ENCODE data around the gene EFNB1.
"Not testable (repeated sequence)": the region's sequence is repeated elsewhere in the genome, so short reads cannot be mapped to it uniquely, and the experiment has no call there.

The EFNB1 gene

GRCh38 chrX:68828740-68829581 lies at the start of gene EFNB1:
TSS of gene EFNB1 (plus strand) at chrX:68829021. CDS start at chrX:68829777, 756 bp downstream.
- DNase-seq (ENCODE audit: low read depth in 3 of 3, low spot score in 1 of 3) = peak; percentile 63 to 69 (median 68)

- not testable (repeated sequence) for DNase-seq (ENCODE audit: low read depth in 3 of 3, low spot score in 1 of 3)
These were observed 47.5 kb upstream of the EFNB1 start for GRCh38 chrX:68781295-68781694.

- DNase-seq (ENCODE audit: low read depth in 3 of 3, low spot score in 1 of 3) = no peak
These were observed 44.0 kb upstream of the EFNB1 start for GRCh38 chrX:68784816-68785215.

GRCh38 chrX:68786581-68786980 lies 42.2 kb upstream of the EFNB1 start:
- DNase-seq (ENCODE audit: low read depth in 3 of 3, low spot score in 1 of 3) = not testable (repeated sequence)

- DNase-seq (ENCODE audit: low read depth in 3 of 3, low spot score in 1 of 3) = no peak
These were observed 38.9 kb upstream of the EFNB1 start for GRCh38 chrX:68789966-68790365.

- DNase-seq (ENCODE audit: low read depth in 3 of 3, low spot score in 1 of 3) = no peak
These were observed 36.7 kb upstream of the EFNB1 start for GRCh38 chrX:68792083-68792482.

GRCh38 chrX:68794461-68794860 lies 34.4 kb upstream of the EFNB1 start:
- no peak for DNase-seq (ENCODE audit: low read depth in 3 of 3, low spot score in 1 of 3)

GRCh38 chrX:68795741-68796140 lies 33.1 kb upstream of the EFNB1 start:
- DNase-seq (ENCODE audit: low read depth in 3 of 3, low spot score in 1 of 3) = no peak

GRCh38 chrX:68798400-68798799 lies 30.4 kb upstream of the EFNB1 start:
- DNase-seq (ENCODE audit: low read depth in 3 of 3, low spot score in 1 of 3) = not testable (repeated sequence)

GRCh38 chrX:68801737-68802290 lies 27.0 kb upstream of the EFNB1 start:
- DNase-seq (ENCODE audit: low read depth in 3 of 3, low spot score in 1 of 3) = no peak

GRCh38 chrX:68807818-68808217 lies 21.0 kb upstream of the EFNB1 start:
- no peak for DNase-seq (ENCODE audit: low read depth in 3 of 3, low spot score in 1 of 3)

GRCh38 chrX:68808686-68809357 lies 20.0 kb upstream of the EFNB1 start:
- no peak for DNase-seq (ENCODE audit: low read depth in 3 of 3, low spot score in 1 of 3)

GRCh38 chrX:68820476-68821110 lies 8.2 kb upstream of the EFNB1 start:
- no peak for DNase-seq (ENCODE audit: low read depth in 3 of 3, low spot score in 1 of 3)

GRCh38 chrX:68821616-68822015 lies 7.2 kb upstream of the EFNB1 start:
- no peak for DNase-seq (ENCODE audit: low read depth in 3 of 3, low spot score in 1 of 3)

- no peak for DNase-seq (ENCODE audit: low read depth in 3 of 3, low spot score in 1 of 3)
These were observed 6.0 kb upstream of the EFNB1 start for GRCh38 chrX:68822641-68823410.

- DNase-seq (ENCODE audit: low read depth in 3 of 3, low spot score in 1 of 3) = no peak
These were observed 5.2 kb upstream of the EFNB1 start for GRCh38 chrX:68823413-68824151.

- DNase-seq (ENCODE audit: low read depth in 3 of 3, low spot score in 1 of 3) = no peak
These were observed 4.7 kb upstream of the EFNB1 start for GRCh38 chrX:68824152-68824433.

GRCh38 chrX:68824565-68825125 lies 4.2 kb upstream of the EFNB1 start:
- no peak for DNase-seq (ENCODE audit: low read depth in 3 of 3, low spot score in 1 of 3)

- DNase-seq (ENCODE audit: low read depth in 3 of 3, low spot score in 1 of 3) = no peak
These were observed 2.5 kb upstream of the EFNB1 start for GRCh38 chrX:68826113-68826980.

Measured in stimulated activated CD4-positive, alpha-beta T cell treated with anti-CD3 and anti-CD28 coated beads, TNF-alpha, amount 100 ng/mL, for 1 hour (primary cell).